IPS-18a (cell line): ENCODE results near the gene ADAMTSL5.

ENCODE experiments used
- H3K27ac ChIP-seq: one replicate; pipeline ENCODE4 v1.5.1; 2013; ENCODE audit warnings: low read length
- H3K27me3 ChIP-seq: one replicate; pipeline ENCODE4 v1.6.1; 2013; ENCODE audit warnings: mild to moderate bottlenecking, low read length; ENCODE audit not compliant: control insufficient read depth, insufficient read depth
- H3K36me3 ChIP-seq: one replicate; pipeline ENCODE4 v1.6.1; 2013; ENCODE audit warnings: low read depth, low read length; ENCODE audit not compliant: control insufficient read depth
- H3K4me1 ChIP-seq: one replicate; pipeline ENCODE4 v1.6.1; 2013; ENCODE audit warnings: low read depth, low read length; ENCODE audit not compliant: control insufficient read depth
- H3K4me3 ChIP-seq: one replicate; pipeline ENCODE4 v1.5.1; 2013; ENCODE audit warnings: low read length
- H3K9ac ChIP-seq: one replicate; pipeline ENCODE4 v1.6.1; 2013; ENCODE audit warnings: mild to moderate bottlenecking, low read length, moderate library complexity
- H3K9me3 ChIP-seq: one replicate; pipeline ENCODE4 v1.6.1; 2013; ENCODE audit warnings: low read depth, low read length; ENCODE audit not compliant: control insufficient read depth

ADAMTSL5 gene

GRCh38 chr19:1465191-1466016 lies 47.4 kb downstream of the ADAMTSL5 start:
- H3K4me1 ChIP-seq: no peaks in the 10 kb centered on the region
- H3K9ac ChIP-seq: no peak overlapping the region
- H3K36me3 ChIP-seq: no peaks in the 10 kb centered on the region
- peaks cover 74% of the 10 kb centered on the region for H3K27me3 ChIP-seq
- no peak overlapping the region for H3K4me3 ChIP-seq
- no peaks in the 10 kb centered on the region for H3K9me3 ChIP-seq
- no peak overlapping the region for H3K27ac ChIP-seq

GRCh38 chr19:1461862-1462261 lies 51.0 kb downstream of the ADAMTSL5 start:
- Histone ChIP-seq H3K27me3 (peaks cover 72% of the 10 kb centered on the region), H3K4me3 (no peak overlapping the region), H3K27ac (no peak overlapping the region), H3K36me3 (no peaks in the 10 kb centered on the region), H3K9me3 (no peaks in the 10 kb centered on the region), H3K9ac (no peak overlapping the region), H3K4me1 (no peaks in the 10 kb centered on the region)

GRCh38 chr19:1460033-1460995 lies 52.5 kb downstream of the ADAMTSL5 start:
- H3K9me3 ChIP-seq: no peaks in the 10 kb centered on the region
- H3K27me3 ChIP-seq: peaks cover 71% of the 10 kb centered on the region
- no peaks in the 10 kb centered on the region for H3K4me1 ChIP-seq
- H3K27ac ChIP-seq: no peak overlapping the region
- H3K9ac ChIP-seq: no peak overlapping the region
- H3K4me3 ChIP-seq: no peak overlapping the region
- H3K36me3 ChIP-seq: no peaks in the 10 kb centered on the region

GRCh38 chr19:1459479-1459878 lies 53.3 kb downstream of the ADAMTSL5 start:
- Histone ChIP-seq H3K9me3 (no peaks in the 10 kb centered on the region), H3K4me1 (no peaks in the 10 kb centered on the region), H3K4me3 (no peak overlapping the region), H3K36me3 (no peaks in the 10 kb centered on the region), H3K27ac (no peak overlapping the region), H3K9ac (no peak overlapping the region), H3K27me3 (peaks cover 71% of the 10 kb centered on the region)

- Histone ChIP-seq H3K4me3 (no peak overlapping the region), H3K4me1 (no peaks in the 10 kb centered on the region), H3K36me3 (no peaks in the 10 kb centered on the region), H3K27me3 (peaks cover 72% of the 10 kb centered on the region), H3K9me3 (no peaks in the 10 kb centered on the region), H3K27ac (no peak overlapping the region), H3K9ac (no peak overlapping the region)
Measured at GRCh38 chr19:1457892-1458291, 54.9 kb downstream of the ADAMTSL5 start.

- peaks cover 6% of the 10 kb centered on the region for H3K4me1 ChIP-seq
- no peak overlapping the region for H3K9ac ChIP-seq
- no peaks in the 10 kb centered on the region for H3K9me3 ChIP-seq
- H3K27ac ChIP-seq: no peak overlapping the region
- no peak overlapping the region for H3K4me3 ChIP-seq
- no peaks in the 10 kb centered on the region for H3K36me3 ChIP-seq
- peaks cover 79% of the 10 kb centered on the region for H3K27me3 ChIP-seq
Measured at GRCh38 chr19:1457031-1457739, 55.6 kb downstream of the ADAMTSL5 start.

GRCh38 chr19:1456121-1456900 lies 56.5 kb downstream of the ADAMTSL5 start:
- peaks cover 87% of the 10 kb centered on the region for H3K27me3 ChIP-seq
- H3K9ac ChIP-seq: no peak overlapping the region
- no peaks in the 10 kb centered on the region for H3K9me3 ChIP-seq
- no peak overlapping the region for H3K4me3 ChIP-seq
- no peak overlapping the region for H3K27ac ChIP-seq
- no peaks in the 10 kb centered on the region for H3K36me3 ChIP-seq
- H3K4me1 ChIP-seq: peaks cover 7% of the 10 kb centered on the region

- no peaks in the 10 kb centered on the region for H3K9me3 ChIP-seq
- peaks cover 7% of the 10 kb centered on the region for H3K4me1 ChIP-seq
Measured at GRCh38 chr19:1455336-1456120, 57.3 kb downstream of the ADAMTSL5 start.

More at GRCh38 chr19:1455336-1456120, 57.3 kb downstream of the ADAMTSL5 start:
- no peak overlapping the region for H3K27ac ChIP-seq
- peaks cover 95% of the 10 kb centered on the region for H3K27me3 ChIP-seq
- no peak overlapping the region for H3K9ac ChIP-seq
- no peak overlapping the region for H3K4me3 ChIP-seq
- no peaks in the 10 kb centered on the region for H3K36me3 ChIP-seq
